COLO668 (cell line): ENCODE results near the gene GCFC2.
"Not testable (repeated sequence)": the region's sequence is repeated elsewhere in the genome, so short reads cannot be mapped to it uniquely, and the experiment has no call there.

Source experiments
- DNase-seq: peaks from one replicate; lab custom pipeline; 2025; ENCODE audit not compliant: unreplicated experiment; lab: John Stamatoyannopoulos, UW

Gene GCFC2

DNA sequence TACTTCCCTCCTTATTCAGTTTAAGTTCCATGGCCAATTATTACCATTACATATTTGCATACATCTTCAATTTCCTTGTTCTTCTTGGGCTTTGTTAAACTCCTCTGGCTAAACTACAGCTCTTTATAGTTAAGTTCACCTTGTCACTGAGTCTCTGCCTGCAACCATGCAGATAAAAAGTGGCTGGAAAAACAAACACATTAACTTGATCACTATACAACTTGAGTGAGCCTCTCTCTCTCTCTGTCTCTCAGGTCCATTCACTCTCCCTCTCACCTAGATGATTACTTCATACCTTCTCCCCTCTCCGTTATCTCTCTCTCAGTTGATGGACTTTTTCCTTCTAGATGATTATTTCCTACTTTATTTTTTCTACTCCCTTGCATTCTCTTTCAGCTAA is 30.3 kb downstream of the GCFC2 start:
- DNase-seq: no peak

DNA sequence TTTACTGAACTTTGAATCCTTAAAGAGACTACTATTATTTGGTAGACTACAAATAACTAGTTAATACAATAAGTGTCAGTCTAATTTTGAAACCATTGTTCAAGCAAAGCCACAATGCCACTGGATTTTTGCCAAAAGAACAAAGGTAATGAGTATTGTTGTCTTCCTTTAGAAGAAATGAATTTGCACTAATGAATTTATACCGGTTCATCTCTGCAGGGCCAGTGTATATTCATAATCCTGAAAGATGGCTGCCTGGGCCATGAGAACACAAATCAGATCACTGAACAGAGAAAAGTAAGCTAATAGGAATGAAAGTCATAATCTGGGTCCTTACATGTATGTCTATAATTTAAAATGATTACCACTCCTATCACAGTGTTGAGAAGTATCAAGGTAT is 31.2 kb downstream of the GCFC2 start:
- DNase-seq: no peak

- no peak for DNase-seq
Measured at GRCh38 chr2:75676464-75676863, 34.3 kb downstream of the GCFC2 start.

- DNase-seq: no peak
Measured at GRCh38 chr2:75675908-75676307, 34.8 kb downstream of the GCFC2 start.

- not testable (repeated sequence) for DNase-seq
Measured at GRCh38 chr2:75675423-75675822, 35.3 kb downstream of the GCFC2 start.

GRCh38 chr2:75667884-75668283 is 42.8 kb downstream of the GCFC2 start:
- no peak for DNase-seq

GRCh38 chr2:75666911-75667310 is 43.8 kb downstream of the GCFC2 start:
- DNase-seq: no peak

- DNase-seq: no peak
Measured at GRCh38 chr2:75657798-75658197, 52.9 kb downstream of the GCFC2 start.

GRCh38 chr2:75656563-75656962 is 54.2 kb downstream of the GCFC2 start:
- DNase-seq: no peak

DNA sequence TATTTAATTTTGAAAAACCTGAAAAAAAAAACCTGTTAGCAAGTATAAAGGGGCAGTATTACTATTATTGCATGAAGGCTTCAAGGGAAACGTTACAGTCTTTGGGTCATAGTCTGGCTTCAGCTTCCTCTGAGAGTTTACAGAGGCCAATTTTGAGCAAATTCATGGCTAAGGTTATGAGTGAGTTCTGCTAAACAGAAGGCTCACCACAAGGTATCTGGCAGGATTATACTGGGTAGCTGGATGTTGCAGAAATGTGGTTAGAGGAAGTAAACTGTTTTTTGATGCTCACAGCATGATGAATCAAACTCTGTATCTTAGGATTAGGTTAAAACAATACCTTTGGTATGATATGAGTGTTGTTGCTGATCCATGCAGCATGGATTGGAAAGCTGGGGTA is 54.9 kb downstream of the GCFC2 start:
- no peak for DNase-seq

GRCh38 chr2:75654012-75654411 is 56.7 kb downstream of the GCFC2 start:
- DNase-seq: no peak

DNA sequence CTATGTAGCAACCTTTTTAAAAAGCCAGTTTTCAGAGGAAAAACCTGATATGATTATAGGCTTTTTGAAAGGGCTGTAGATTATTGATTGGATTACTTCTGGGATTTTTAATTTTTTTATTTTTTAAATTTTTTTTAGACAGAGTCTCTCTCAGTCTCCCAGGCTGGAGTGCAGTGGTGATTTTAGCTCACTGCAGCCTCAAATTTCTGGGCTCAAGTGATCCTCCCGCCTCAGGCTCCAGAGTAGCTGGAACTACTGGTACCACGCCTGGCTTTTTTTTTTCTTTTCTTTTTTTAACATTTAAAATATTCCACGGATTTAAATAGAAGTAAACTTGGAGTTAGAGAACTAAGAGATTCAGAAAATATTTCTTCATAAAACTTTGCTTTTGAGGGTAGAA is 62.9 kb downstream of the GCFC2 start:
- DNase-seq: no peak

DNA sequence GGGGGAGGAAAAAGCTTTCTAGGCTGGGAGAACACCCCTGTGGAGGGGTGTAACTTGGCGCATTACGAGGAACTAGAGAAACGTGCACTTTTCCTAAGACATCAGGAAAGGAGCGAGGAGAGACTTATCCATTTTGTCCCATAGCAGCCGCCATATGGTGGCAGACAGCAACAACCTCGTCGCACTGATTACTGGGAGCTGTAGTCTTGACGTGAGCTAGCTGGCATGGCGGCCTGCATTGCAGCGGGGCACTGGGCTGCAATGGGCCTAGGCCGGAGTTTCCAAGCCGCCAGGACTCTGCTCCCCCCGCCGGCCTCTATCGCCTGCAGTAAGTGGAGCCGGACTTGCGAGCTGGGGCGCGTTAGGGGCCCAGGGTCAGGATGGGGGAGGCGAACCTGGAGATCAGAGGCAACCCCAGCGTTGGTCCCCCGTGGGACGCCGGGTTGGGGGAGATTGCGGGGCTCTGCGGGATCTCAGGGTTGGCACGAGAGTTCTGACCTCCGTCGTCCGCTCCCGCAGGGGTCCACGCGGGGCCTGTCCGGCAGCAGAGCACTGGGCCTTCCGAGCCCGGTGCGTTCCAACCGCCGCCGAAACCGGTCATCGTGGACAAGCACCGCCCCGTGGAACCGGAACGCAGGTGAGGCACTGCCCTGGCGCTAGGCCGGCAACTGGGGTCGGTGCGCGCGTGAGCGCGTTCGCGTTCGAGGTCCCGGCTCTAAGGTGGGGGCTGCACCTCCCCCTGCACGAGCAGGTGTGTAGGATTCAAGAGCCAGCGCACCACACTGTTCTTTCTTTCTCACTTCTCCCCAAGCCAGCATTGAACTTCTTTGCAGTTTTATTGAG is 63.9 kb downstream of the GCFC2 start, which contains the start of gene MRPL19:
TSS of gene MRPL19 (plus strand) at position 201 of the 843 bp plus-strand sequence. CDS start at position 226, 25 bp downstream.
- peak; percentile 81 for DNase-seq

DNA sequence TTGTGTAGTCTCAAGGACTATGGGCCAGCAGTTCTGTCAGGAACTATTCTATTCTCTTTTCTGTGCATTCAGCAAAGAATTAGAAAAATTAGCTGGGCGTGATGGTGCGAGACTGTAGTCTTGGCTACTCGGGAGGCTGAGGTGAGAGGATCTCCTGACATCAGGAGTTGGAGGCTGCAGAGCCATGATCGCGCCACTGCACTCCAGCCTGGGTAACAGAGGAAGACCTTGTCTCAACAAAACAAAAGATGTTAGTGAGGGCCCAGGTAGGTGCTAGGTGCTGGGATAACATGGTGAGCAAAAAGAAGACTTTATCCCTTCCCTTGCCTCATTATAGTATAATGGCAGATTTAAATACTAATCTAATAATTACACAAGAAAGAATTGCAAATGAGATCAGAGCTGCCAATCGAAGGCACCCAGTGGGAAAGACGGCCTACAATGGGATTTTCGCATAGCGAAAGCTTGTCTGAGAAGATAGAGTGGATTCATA is 64.6 kb downstream of the GCFC2 start:
- no peak for DNase-seq

DNA sequence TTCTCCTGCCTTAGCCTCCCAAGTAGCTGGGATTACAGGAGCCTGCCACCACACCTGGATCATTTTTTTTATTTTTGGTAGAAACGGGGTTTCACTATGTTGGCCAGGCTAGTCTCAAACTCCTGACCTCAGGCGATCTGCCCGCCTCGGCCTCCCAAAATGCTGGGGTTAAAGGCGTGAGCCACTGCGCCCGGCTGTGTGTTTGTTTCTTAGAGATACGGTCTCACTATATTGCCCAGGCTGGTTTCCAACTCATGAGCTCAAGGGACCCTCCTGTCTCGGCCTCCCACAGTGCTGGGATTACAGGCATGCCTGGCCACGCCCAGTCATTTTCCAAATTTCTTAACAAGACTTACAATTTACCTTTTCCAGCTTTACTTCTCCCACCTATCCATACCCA is 65.1 kb downstream of the GCFC2 start:
- DNase-seq: no peak

GRCh38 chr2:75643980-75644379 is 66.7 kb downstream of the GCFC2 start:
- DNase-seq: no peak

- no peak for DNase-seq
Measured at GRCh38 chr2:75641587-75641986, 69.1 kb downstream of the GCFC2 start.

DNA sequence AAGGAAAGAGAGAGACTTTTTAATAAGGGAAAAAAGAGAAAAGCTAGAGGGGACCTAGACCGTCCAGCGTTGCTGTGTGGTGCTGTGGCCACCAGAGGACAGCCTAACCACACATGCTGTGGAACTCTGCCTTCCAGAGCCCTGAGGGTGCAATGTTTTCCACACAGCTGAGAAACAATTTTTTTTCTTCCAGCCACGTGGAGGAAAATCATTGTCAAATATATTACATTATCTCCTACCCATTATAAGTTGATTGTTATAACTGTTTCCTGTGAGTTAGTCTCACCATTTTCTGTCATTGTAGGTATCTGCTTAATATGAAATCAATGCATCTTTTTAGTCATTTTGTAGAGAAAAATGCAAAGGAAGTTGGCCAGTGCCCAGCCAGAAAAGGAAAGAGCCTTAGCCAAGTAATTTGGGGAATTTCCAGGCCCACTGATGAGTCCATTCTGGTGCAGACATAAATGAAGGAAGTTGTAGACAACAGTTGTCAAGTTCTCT is 70.0 kb downstream of the GCFC2 start:
- peak; percentile 46 for DNase-seq

GRCh38 chr2:75637568-75637967 is 73.1 kb downstream of the GCFC2 start:
- no peak for DNase-seq

DNA sequence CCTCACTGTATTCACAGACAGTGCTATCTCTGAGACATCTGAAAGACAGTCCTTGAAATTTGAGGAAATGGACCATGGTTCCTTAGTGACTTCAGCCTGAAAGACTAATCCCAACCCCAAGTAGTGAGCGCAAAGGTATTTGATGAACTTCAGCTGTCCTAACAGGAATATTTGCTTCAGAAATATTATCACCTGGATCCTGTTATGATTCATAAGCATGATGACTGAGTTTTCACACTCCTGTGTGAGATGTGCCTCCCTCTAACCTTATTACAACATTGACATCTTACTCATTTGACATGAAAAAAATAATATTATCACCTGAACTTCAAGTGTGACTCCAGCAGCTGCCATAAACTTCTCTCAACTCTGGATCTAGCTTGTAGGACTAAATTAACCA is 75.8 kb downstream of the GCFC2 start:
- DNase-seq: no peak

- DNase-seq: no peak
Measured at GRCh38 chr2:75633620-75634019, 77.1 kb downstream of the GCFC2 start.

GRCh38 chr2:75632813-75633212 is 77.9 kb downstream of the GCFC2 start:
- no peak for DNase-seq
